ENCODE data around the gene MORC1.
A peak's percentile ranks its signal among the peaks of the same experiment; 100 is the strongest.

MORC1 gene

GRCh38 chr3:109026821-109027220 lies 91.1 kb downstream of the MORC1 start:
- no peak overlapping the region for H3K4me3 ChIP-seq (ENCODE audit: low read depth, low read length)
- no peak for DNase-seq
- TF ChIP-seq CTCF (IDR thresholded peaks at IDR 0.05; ENCODE audit: low read depth, low read length) = no peak
- no peaks in the 10 kb centered on the region for H3K27me3 ChIP-seq (ENCODE audit: insufficient read depth, low read depth, severe bottlenecking)
- no peaks in the 10 kb centered on the region for H3K9me3 ChIP-seq (ENCODE audit: severe bottlenecking)
- H3K36me3 ChIP-seq = no peaks in the 10 kb centered on the region
- H3K27ac ChIP-seq = no peak overlapping the region

GRCh38 chr3:109025896-109026295 lies 92.0 kb downstream of the MORC1 start:
- H3K27me3 ChIP-seq (ENCODE audit: insufficient read depth, low read depth, severe bottlenecking) = no peaks in the 10 kb centered on the region
- H3K9me3 ChIP-seq (ENCODE audit: severe bottlenecking) = no peaks in the 10 kb centered on the region
- no peak overlapping the region for H3K27ac ChIP-seq
- H3K36me3 ChIP-seq = no peaks in the 10 kb centered on the region
- no peak for TF ChIP-seq CTCF (IDR thresholded peaks at IDR 0.05; ENCODE audit: low read depth, low read length)
- DNase-seq = no peak
- no peak overlapping the region for H3K4me3 ChIP-seq (ENCODE audit: low read depth, low read length)

- H3K9me3 ChIP-seq (ENCODE audit: severe bottlenecking) = no peaks in the 10 kb centered on the region
- no peak overlapping the region for H3K27ac ChIP-seq
- no peaks in the 10 kb centered on the region for H3K36me3 ChIP-seq
- H3K4me3 ChIP-seq (ENCODE audit: low read depth, low read length) = no peak overlapping the region
- peak; percentile 49 for DNase-seq
- TF ChIP-seq CTCF (IDR thresholded peaks at IDR 0.05; ENCODE audit: low read depth, low read length) = peak; percentile 42; the same call in 1 of the 2 replicates
- no peaks in the 10 kb centered on the region for H3K27me3 ChIP-seq (ENCODE audit: insufficient read depth, low read depth, severe bottlenecking)
These were observed 94.2 kb downstream of the MORC1 start for GRCh38 chr3:109023656-109024254.

- Histone ChIP-seq H3K4me3 (ENCODE audit: low read depth, low read length) (no peak overlapping the region), H3K36me3 (no peaks in the 10 kb centered on the region)
- no peak for TF ChIP-seq CTCF (IDR thresholded peaks at IDR 0.05; ENCODE audit: low read depth, low read length)
These were observed 94.8 kb downstream of the MORC1 start for GRCh38 chr3:109023167-109023566.

GRCh38 chr3:109021556-109021955 lies 96.4 kb downstream of the MORC1 start:
- no peak overlapping the region for H3K27ac ChIP-seq
- TF ChIP-seq CTCF (IDR thresholded peaks at IDR 0.05; ENCODE audit: low read depth, low read length) = no peak
- DNase-seq = no peak
- no peaks in the 10 kb centered on the region for H3K36me3 ChIP-seq
- H3K4me3 ChIP-seq (ENCODE audit: low read depth, low read length) = no peak overlapping the region
- no peaks in the 10 kb centered on the region for H3K27me3 ChIP-seq (ENCODE audit: insufficient read depth, low read depth, severe bottlenecking)
- no peaks in the 10 kb centered on the region for H3K9me3 ChIP-seq (ENCODE audit: severe bottlenecking)

More at GRCh38 chr3:109023167-109023566, 94.8 kb downstream of the MORC1 start:
- Histone ChIP-seq H3K27ac (no peak overlapping the region), H3K9me3 (ENCODE audit: severe bottlenecking) (no peaks in the 10 kb centered on the region), H3K27me3 (ENCODE audit: insufficient read depth, low read depth, severe bottlenecking) (no peaks in the 10 kb centered on the region)
- no peak for DNase-seq

- H3K27ac ChIP-seq = no peak overlapping the region
- DNase-seq = peak; percentile 18
- no peaks in the 10 kb centered on the region for H3K27me3 ChIP-seq (ENCODE audit: insufficient read depth, low read depth, severe bottlenecking)
- no peak overlapping the region for H3K4me3 ChIP-seq (ENCODE audit: low read depth, low read length)
- H3K9me3 ChIP-seq (ENCODE audit: severe bottlenecking) = no peaks in the 10 kb centered on the region
- no peaks in the 10 kb centered on the region for H3K36me3 ChIP-seq
- TF ChIP-seq CTCF (IDR thresholded peaks at IDR 0.05; ENCODE audit: low read depth, low read length) = peak; percentile 30; the same call in 1 of the 2 replicates
These were observed 99.1 kb downstream of the MORC1 start for GRCh38 chr3:109018828-109019227.

Data from WERI-Rb-1 (cell line).